NT2/D1 (cell line): Measurements from ENCODE around the gene PCDHGA12.
"Not testable (repeated sequence)": the region's sequence is repeated elsewhere in the genome, so short reads cannot be mapped to it uniquely, and the experiment has no call there.

Experiments used
- SUZ12 ChIP-seq: IDR thresholded peaks from 2 replicates; pipeline ENCODE4 v1.6.1; 2011; ENCODE audit not compliant: insufficient read length, insufficient read depth; ENCODE audit errors: extremely low read depth
- YY1 ChIP-seq: IDR thresholded peaks from 2 replicates; pipeline ENCODE4 v1.6.1; 2011; ENCODE audit not compliant: insufficient read length, insufficient read depth
- ZNF274 ChIP-seq: IDR thresholded peaks from 2 replicates; pipeline ENCODE4 v1.6.1; 2011; ENCODE audit warnings: mild to moderate bottlenecking, low read depth, low read length

- not testable (repeated sequence) for TF ChIP-seq ZNF274, YY1, SUZ12
Observed at GRCh38 chr5:141394401-141395187, 35.7 kb upstream of the PCDHGA12 start.
